ENCODE measurements around the gene LIPI. TPM values are rescaled to one million over a fixed set of nuclear protein-coding genes. Genes with fewer than 3 reads are reported as not detected.

Gene LIPI
- total RNA-seq, 1 experiment from 2014 or later, result not detected

- Histone ChIP-seq H3K27ac (ENCODE audit: low read length) (no peak overlapping the region), H3K79me2 (ENCODE audit: low read length) (no peaks in the 10 kb centered on the region), H3K9me3 (ENCODE audit: low read length) (no peaks in the 10 kb centered on the region; the same call in 1 of the 2 replicates), H4K20me1 (ENCODE audit: insufficient read depth, low read depth, low read length) (no peaks in the 10 kb centered on the region), H3K9ac (ENCODE audit: low read length) (no peak overlapping the region), H2AFZ (ENCODE audit: low read length) (no peak overlapping the region), H3K27me3 (ENCODE audit: low read length) (no peaks in the 10 kb centered on the region), H3K9me2 (replicated peaks; ENCODE audit: insufficient read depth, low read length) (no peaks in the 10 kb centered on the region), H3K4me2 (ENCODE audit: low read depth, low read length, poor library complexity, severe bottlenecking) (no peak overlapping the region), H3K4me1 (ENCODE audit: low read length) (no peaks in the 10 kb centered on the region), H3K4me3 (ENCODE audit: low read length) (no peak overlapping the region), H3K36me3 (ENCODE audit: insufficient read depth, low read length) (no peaks in the 10 kb centered on the region)
- DNase-seq, result no peak
Observed at GRCh38 chr21:14241297-14241696, 30.5 kb upstream of the LIPI start.

GRCh38 chr21:14239281-14239680, 28.5 kb upstream of the LIPI start:
- no peaks in the 10 kb centered on the region for H3K27me3 ChIP-seq (ENCODE audit: low read length)
- no peaks in the 10 kb centered on the region; the same call in 1 of the 2 replicates for H3K9me3 ChIP-seq (ENCODE audit: low read length)
- no peak overlapping the region for H3K27ac ChIP-seq (ENCODE audit: low read length)
- H3K4me1 ChIP-seq (ENCODE audit: low read length), result no peaks in the 10 kb centered on the region
- no peaks in the 10 kb centered on the region for H4K20me1 ChIP-seq (ENCODE audit: insufficient read depth, low read depth, low read length)
- no peaks in the 10 kb centered on the region for H3K79me2 ChIP-seq (ENCODE audit: low read length)
- H2AFZ ChIP-seq (ENCODE audit: low read length), result no peak overlapping the region
- no peak for DNase-seq
- no peaks in the 10 kb centered on the region for H3K9me2 ChIP-seq (replicated peaks; ENCODE audit: insufficient read depth, low read length)
- no peak overlapping the region for H3K9ac ChIP-seq (ENCODE audit: low read length)
- H3K36me3 ChIP-seq (ENCODE audit: insufficient read depth, low read length), result no peaks in the 10 kb centered on the region
- H3K4me2 ChIP-seq (ENCODE audit: low read depth, low read length, poor library complexity, severe bottlenecking), result no peak overlapping the region
- H3K4me3 ChIP-seq (ENCODE audit: low read length), result no peak overlapping the region

DNA sequence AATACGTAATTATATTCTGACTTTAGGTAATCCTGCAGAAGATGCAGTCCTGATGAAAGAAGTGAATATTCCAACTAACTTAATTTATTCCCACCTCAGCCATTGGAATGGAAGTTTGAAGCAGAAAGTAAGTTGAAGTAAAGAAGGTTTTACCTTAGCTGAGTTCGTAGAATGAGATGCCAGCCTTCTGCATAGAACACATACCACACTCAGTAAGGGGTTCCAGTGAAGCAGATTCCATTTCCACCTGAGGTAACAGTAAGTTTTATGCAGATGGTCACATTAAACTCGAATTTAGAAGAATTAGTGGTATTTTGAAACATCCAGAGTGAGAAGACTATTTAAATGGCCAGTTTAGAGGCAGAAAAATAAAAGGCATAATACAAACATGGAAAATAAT, 25.4 kb upstream of the LIPI start:
- Histone ChIP-seq H3K4me3 (ENCODE audit: low read length) (no peak overlapping the region), H2AFZ (ENCODE audit: low read length) (no peak overlapping the region), H3K9me3 (ENCODE audit: low read length) (peaks cover 3% of the 10 kb centered on the region; the same call in 1 of the 2 replicates), H3K36me3 (ENCODE audit: insufficient read depth, low read length) (no peaks in the 10 kb centered on the region), H3K79me2 (ENCODE audit: low read length) (no peaks in the 10 kb centered on the region), H3K4me1 (ENCODE audit: low read length) (no peaks in the 10 kb centered on the region), H3K4me2 (ENCODE audit: low read depth, low read length, poor library complexity, severe bottlenecking) (no peak overlapping the region), H3K27ac (ENCODE audit: low read length) (no peak overlapping the region), H3K27me3 (ENCODE audit: low read length) (no peaks in the 10 kb centered on the region), H3K9me2 (replicated peaks; ENCODE audit: insufficient read depth, low read length) (0 out of 2 replicates have a peak, but pooled peaks cover 4% of the 10 kb centered on the region), H3K9ac (ENCODE audit: low read length) (no peak overlapping the region), H4K20me1 (ENCODE audit: insufficient read depth, low read depth, low read length) (no peaks in the 10 kb centered on the region)
- DNase-seq, result no peak

GRCh38 chr21:14235101-14235500, 24.3 kb upstream of the LIPI start:
- H2AFZ ChIP-seq (ENCODE audit: low read length), result no peak overlapping the region
- H3K36me3 ChIP-seq (ENCODE audit: insufficient read depth, low read length), result no peaks in the 10 kb centered on the region
- H3K9me2 ChIP-seq (replicated peaks; ENCODE audit: insufficient read depth, low read length), result 0 out of 2 replicates have a peak, but pooled peaks cover 4% of the 10 kb centered on the region
- H3K4me3 ChIP-seq (ENCODE audit: low read length), result no peak overlapping the region
- no peak overlapping the region for H3K27ac ChIP-seq (ENCODE audit: low read length)
- peaks cover 3% of the 10 kb centered on the region; the same call in 1 of the 2 replicates for H3K9me3 ChIP-seq (ENCODE audit: low read length)
- no peaks in the 10 kb centered on the region for H3K27me3 ChIP-seq (ENCODE audit: low read length)
- DNase-seq, result no peak
- no peak overlapping the region for H3K9ac ChIP-seq (ENCODE audit: low read length)
- H4K20me1 ChIP-seq (ENCODE audit: insufficient read depth, low read depth, low read length), result no peaks in the 10 kb centered on the region
- no peak overlapping the region for H3K4me2 ChIP-seq (ENCODE audit: low read depth, low read length, poor library complexity, severe bottlenecking)
- H3K79me2 ChIP-seq (ENCODE audit: low read length), result no peaks in the 10 kb centered on the region
- no peaks in the 10 kb centered on the region for H3K4me1 ChIP-seq (ENCODE audit: low read length)

GRCh38 chr21:14229399-14229798, 18.6 kb upstream of the LIPI start:
- Histone ChIP-seq H3K36me3 (ENCODE audit: insufficient read depth, low read length) (no peaks in the 10 kb centered on the region), H3K9me3 (ENCODE audit: low read length) (peaks cover 8% of the 10 kb centered on the region; the same call in 1 of the 2 replicates), H3K4me1 (ENCODE audit: low read length) (no peaks in the 10 kb centered on the region), H2AFZ (ENCODE audit: low read length) (no peak overlapping the region), H3K4me2 (ENCODE audit: low read depth, low read length, poor library complexity, severe bottlenecking) (no peak overlapping the region), H3K79me2 (ENCODE audit: low read length) (no peaks in the 10 kb centered on the region), H3K27ac (ENCODE audit: low read length) (no peak overlapping the region), H3K27me3 (ENCODE audit: low read length) (no peaks in the 10 kb centered on the region), H3K9ac (ENCODE audit: low read length) (no peak overlapping the region), H3K9me2 (replicated peaks; ENCODE audit: insufficient read depth, low read length) (0 out of 2 replicates have a peak, but pooled peaks cover 4% of the 10 kb centered on the region), H4K20me1 (ENCODE audit: insufficient read depth, low read depth, low read length) (no peaks in the 10 kb centered on the region), H3K4me3 (ENCODE audit: low read length) (no peak overlapping the region)
- no peak for DNase-seq

DNA sequence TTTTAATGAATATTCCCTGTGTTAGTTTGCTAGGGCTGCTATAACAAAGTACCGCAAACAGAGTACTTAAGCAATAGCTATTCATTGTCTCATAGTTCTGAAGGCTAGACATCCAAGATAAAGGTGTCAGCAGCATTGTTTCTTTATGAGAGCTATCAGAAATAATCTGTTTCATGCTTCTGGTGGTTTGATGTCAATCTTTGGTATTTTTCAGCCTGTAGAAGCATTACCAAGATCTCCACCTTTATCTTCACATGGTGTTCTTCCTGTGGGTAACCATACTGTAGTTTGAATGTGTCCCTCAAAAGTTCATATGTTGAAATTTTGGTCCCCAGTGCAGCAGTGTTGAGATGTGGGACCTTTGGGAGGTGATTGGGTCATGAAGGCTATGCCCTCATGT, 12.6 kb upstream of the LIPI start:
- DNase-seq, result no peak
- Histone ChIP-seq H3K27me3 (ENCODE audit: low read length) (no peaks in the 10 kb centered on the region), H3K4me3 (ENCODE audit: low read length) (no peak overlapping the region), H4K20me1 (ENCODE audit: insufficient read depth, low read depth, low read length) (no peaks in the 10 kb centered on the region), H3K79me2 (ENCODE audit: low read length) (no peaks in the 10 kb centered on the region), H3K9ac (ENCODE audit: low read length) (no peak overlapping the region), H3K9me3 (ENCODE audit: low read length) (peaks cover 9% of the 10 kb centered on the region; the same call in 1 of the 2 replicates), H3K4me1 (ENCODE audit: low read length) (no peaks in the 10 kb centered on the region), H2AFZ (ENCODE audit: low read length) (no peak overlapping the region), H3K9me2 (replicated peaks; ENCODE audit: insufficient read depth, low read length) (no peaks in the 10 kb centered on the region), H3K27ac (ENCODE audit: low read length) (no peak overlapping the region), H3K36me3 (ENCODE audit: insufficient read depth, low read length) (no peaks in the 10 kb centered on the region), H3K4me2 (ENCODE audit: low read depth, low read length, poor library complexity, severe bottlenecking) (no peak overlapping the region)

DNA sequence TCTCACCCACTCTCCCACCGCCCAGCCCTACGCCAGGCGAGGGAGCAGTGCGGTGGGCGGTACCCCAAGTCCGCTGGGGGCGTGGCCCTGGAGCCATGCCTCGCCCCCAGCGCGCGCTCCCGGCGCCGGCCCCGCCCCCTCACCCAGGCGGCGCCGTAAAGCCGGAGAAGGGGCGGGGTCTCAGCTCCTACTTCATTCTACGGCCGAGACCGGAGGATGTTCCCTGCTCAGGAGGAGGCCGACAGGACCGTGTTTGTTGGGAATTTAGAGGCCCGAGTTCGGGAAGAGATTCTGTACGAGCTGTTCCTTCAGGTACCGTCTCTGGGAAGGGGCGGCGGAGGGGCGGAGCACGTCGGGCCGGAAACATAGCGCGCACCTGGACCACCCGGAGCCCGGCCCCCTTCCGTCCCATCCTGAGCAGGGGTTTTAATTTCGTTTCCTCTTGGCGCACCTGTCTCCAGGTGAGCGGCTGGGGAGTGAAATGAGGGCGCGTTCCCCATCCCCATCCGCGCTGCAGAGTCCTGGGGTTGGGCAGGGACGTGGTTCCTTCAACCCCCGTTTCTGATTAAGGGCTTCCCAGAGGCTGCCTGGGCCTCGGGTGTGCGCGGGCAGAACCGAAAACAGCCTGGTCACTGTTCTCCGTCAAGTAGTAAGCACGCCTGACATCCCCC, 5.4 kb upstream of the LIPI start, which contains the start of gene RBM11:
RBM11 (plus strand) TSS at position 187 of the 671 bp plus-strand sequence; CDS start at position 217, 30 bp downstream.
- Histone ChIP-seq H3K36me3 (ENCODE audit: insufficient read depth, low read length) (no peaks in the 10 kb centered on the region), H3K9me2 (replicated peaks; ENCODE audit: insufficient read depth, low read length) (no peaks in the 10 kb centered on the region), H3K4me2 (ENCODE audit: low read depth, low read length, poor library complexity, severe bottlenecking) (no peak within 1 kb of the TSS), H2AFZ (ENCODE audit: low read length) (no peak within 1 kb of the TSS), H3K79me2 (ENCODE audit: low read length) (no peaks in the 10 kb centered on the region), H4K20me1 (ENCODE audit: insufficient read depth, low read depth, low read length) (no peaks in the 10 kb centered on the region), H3K4me1 (ENCODE audit: low read length) (no peaks in the 10 kb centered on the region), H3K9ac (ENCODE audit: low read length) (no peak within 1 kb of the TSS), H3K4me3 (ENCODE audit: low read length) (peak within 1 kb of the TSS; percentile 25; the same call in 1 of the 2 replicates), H3K9me3 (ENCODE audit: low read length) (no peaks in the 10 kb centered on the region), H3K27me3 (ENCODE audit: low read length) (no peaks in the 10 kb centered on the region), H3K27ac (ENCODE audit: low read length) (no peak within 1 kb of the TSS)
- peak; percentile 45 for DNase-seq

- no peak overlapping the region for H3K4me2 ChIP-seq (ENCODE audit: low read depth, low read length, poor library complexity, severe bottlenecking)
- H3K9ac ChIP-seq (ENCODE audit: low read length), result no peak overlapping the region
- no peak overlapping the region for H3K4me3 ChIP-seq (ENCODE audit: low read length)
- H2AFZ ChIP-seq (ENCODE audit: low read length), result no peak overlapping the region
- H3K4me1 ChIP-seq (ENCODE audit: low read length), result no peaks in the 10 kb centered on the region
- H3K27ac ChIP-seq (ENCODE audit: low read length), result no peak overlapping the region
- no peaks in the 10 kb centered on the region for H4K20me1 ChIP-seq (ENCODE audit: insufficient read depth, low read depth, low read length)
- no peak for DNase-seq
- H3K9me3 ChIP-seq (ENCODE audit: low read length), result no peaks in the 10 kb centered on the region
- H3K36me3 ChIP-seq (ENCODE audit: insufficient read depth, low read length), result no peaks in the 10 kb centered on the region
- H3K27me3 ChIP-seq (ENCODE audit: low read length), result no peaks in the 10 kb centered on the region
- H3K79me2 ChIP-seq (ENCODE audit: low read length), result no peaks in the 10 kb centered on the region
- no peaks in the 10 kb centered on the region for H3K9me2 ChIP-seq (replicated peaks; ENCODE audit: insufficient read depth, low read length)
Observed at GRCh38 chr21:14213164-14213563, 2.4 kb upstream of the LIPI start.
